Heart left ventricle (tissue), 16 donors: ENCODE measurements around the gene MYBPH. TPM values are rescaled to one million over a fixed set of nuclear protein-coding genes. Genes with fewer than 3 reads are reported as not detected.

Source experiments
- ATAC-seq, 4 donors: fragments of 200-7000 bp; cut with Tn5 transposase; one replicate each; pipeline ENCODE4 v1.9.1; 2020 to 2022; ENCODE audit warnings: moderate library complexity in 4 of 4, mild to moderate bottlenecking in 3 of 4, moderate number of reproducible peaks in 1 of 4
- DNase-seq, 5 donors: peaks; one replicate each; pipeline ENCODE4 v3.0.0-alpha.2; 2020
- H3K27ac ChIP-seq, 12 donors: fragments of 200-600 bp; sonication (generic) in 4 of 12; one replicate each; pipeline versions ENCODE4 v1.5.0 to v1.8.0; 2016 to 2022; ENCODE audit warnings: mild to moderate bottlenecking in 2 of 12
- H3K27me3 ChIP-seq, 9 donors: fragments of 200-600 bp; sonication (generic) in 2 of 9; one replicate each; pipeline versions ENCODE4 v1.5.1 to v1.8.0; 2016 to 2022; ENCODE audit warnings: mild to moderate bottlenecking in 3 of 9
- H3K36me3 ChIP-seq, 9 donors: fragments of 200-600 bp; sonication (generic) in 2 of 9; one replicate each; pipeline versions ENCODE4 v1.5.0 to v1.8.0; 2018 to 2022; ENCODE audit warnings: mild to moderate bottlenecking in 2 of 9
- H3K4me1 ChIP-seq, 12 donors: fragments of 200-600 bp; sonication (generic) in 4 of 12; one replicate each; pipeline versions ENCODE4 v1.5.0 to v1.8.0; 2016 to 2022; ENCODE audit warnings: mild to moderate bottlenecking in 3 of 12
- H3K4me3 ChIP-seq, 12 donors: fragments of 200-600 bp; sonication (generic) in 4 of 12; one replicate each; pipeline versions ENCODE4 v1.5.0 to v1.8.0; 2017 to 2022; ENCODE audit warnings: mild to moderate bottlenecking in 9 of 12, moderate library complexity in 4 of 12
- H3K9me3 ChIP-seq, 12 donors: fragments of 200-600 bp; sonication (generic) in 4 of 12; one replicate each; pipeline versions ENCODE4 v1.5.0 to v1.8.0; 2016 to 2022; ENCODE audit warnings: mild to moderate bottlenecking in 1 of 12
- POLR2A ChIP-seq, 2 donors: fragments of 450-650 bp; IDR thresholded peaks; one replicate each; pipeline ENCODE4 v1.6.1; 2017; ENCODE audit warnings: antibody characterized with exemption in 2 of 2, mild to moderate bottlenecking in 2 of 2, moderate library complexity in 2 of 2
- WGBS, 4 donors: extraction: QIAGEN DNeasy Blood & Tissue Kit in 2 of 4; methylation state at CpG; one replicate each; pipeline versions ENCODE4 v1.1.5 to v1.1.7; 2013 to 2018; 5-methylcytosine and 5-hydroxymethylcytosine counted together
- intact Hi-C, 10 donors: fragments of 100-400 bp; cut with DNase I; formaldehyde crosslinking; loops; one replicate each; pipeline versions ENCODE4 v1.11.1 to v1.14.2; 2022
- polyA plus RNA-seq, 2 donors: library from polyadenylated mRNA; stranded (reverse); fragments of 200-250 nt; gene quantifications; one replicate each; pipeline ENCODE4 v1.2.3, GENCODE V29; 2013
- total RNA-seq, 9 donors: library from RNA; depleted of rRNA in 2 of 9; stranded (reverse); fragments of >200 nt in 2 of 9; fragmentation: NEBNext Ultra II Directional in 3 of 9; extraction: Animal tissue kit (Norgen Biotek cat#: 25700) in 3 of 9; gene quantifications; one replicate each; pipeline versions ENCODE4 v1.1.0 to v1.2.4, GENCODE V29; 2016 to 2023
- TF ChIP-seq, protein P1 (sequence below), 12 donors: fragments of 200-600 bp; sonication (generic) in 4 of 12; IDR thresholded peaks; one replicate each; pipeline versions ENCODE4 v1.5.0 to v1.8.0; 2018 to 2022; ENCODE audit warnings: antibody characterized with exemption in 12 of 12, mild to moderate bottlenecking in 5 of 12
- donor health status: ischemic (EF 13 %, LVEDD 7.1; RV severe dilation, severe dysfunction).
- donor health status: healthy with polysubstance abuse.
- donor health status: DM: no; HTN: yes; CAD: no.
- donor health status: DM: no; HTN: no; CAD: no.
- donor health status: ischemic (EF 25% LVEDD 6.9; RV normal size, moderate dysfunction).
- donor health status: ischemic (EF 25% LVEDD 5.7; RV mildly dilated, moderate dysfunction).
- donor health status: healthy.
- donor health status: DM: yes; HTN: yes; CAD: no.
- donor health status: ischemic (EF 35%, LVEDD 5.7; RV mildly dilated, moderate dysfunction).
- donor health status: nonischemic (EF 11% LVEDD 7.7; RV severe dilation, severe dysfunction).
- donor health status: DM: yes; HTN: yes; CAD: no.
- donor health status: PGD.
- donor health status: ischemic (EF 29% LVEDD 5.4; RV normal size, mild dysfunction).
- donor health status: nonischemic (EF 23%, LVEDD 6.1; RV moderate dilation, normal function).

MYBPH gene
- total and polyA plus RNA-seq, 11 donors: 0.32 TPM; not detected in 10

DNA sequence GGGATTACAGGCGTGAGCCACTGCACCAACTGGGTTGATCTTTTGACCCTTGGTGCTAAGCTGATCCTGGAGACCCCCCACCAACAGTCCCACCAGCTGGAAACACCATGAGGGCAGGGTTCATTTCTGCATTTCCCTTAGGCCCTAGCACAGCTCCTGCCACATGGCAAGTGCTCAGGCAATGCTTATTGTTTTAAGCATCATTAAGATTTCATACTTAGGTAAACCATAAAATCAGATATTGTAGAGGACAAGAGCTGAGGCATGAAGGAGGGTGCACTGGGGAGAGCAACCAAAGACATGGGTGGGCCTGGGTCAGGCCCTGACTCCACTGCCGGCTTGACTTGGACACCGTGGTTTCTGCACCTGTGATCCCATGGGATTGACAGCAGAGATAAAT, 36.2 kb upstream of the MYBPH start:
- TF ChIP-seq, protein P1, sequence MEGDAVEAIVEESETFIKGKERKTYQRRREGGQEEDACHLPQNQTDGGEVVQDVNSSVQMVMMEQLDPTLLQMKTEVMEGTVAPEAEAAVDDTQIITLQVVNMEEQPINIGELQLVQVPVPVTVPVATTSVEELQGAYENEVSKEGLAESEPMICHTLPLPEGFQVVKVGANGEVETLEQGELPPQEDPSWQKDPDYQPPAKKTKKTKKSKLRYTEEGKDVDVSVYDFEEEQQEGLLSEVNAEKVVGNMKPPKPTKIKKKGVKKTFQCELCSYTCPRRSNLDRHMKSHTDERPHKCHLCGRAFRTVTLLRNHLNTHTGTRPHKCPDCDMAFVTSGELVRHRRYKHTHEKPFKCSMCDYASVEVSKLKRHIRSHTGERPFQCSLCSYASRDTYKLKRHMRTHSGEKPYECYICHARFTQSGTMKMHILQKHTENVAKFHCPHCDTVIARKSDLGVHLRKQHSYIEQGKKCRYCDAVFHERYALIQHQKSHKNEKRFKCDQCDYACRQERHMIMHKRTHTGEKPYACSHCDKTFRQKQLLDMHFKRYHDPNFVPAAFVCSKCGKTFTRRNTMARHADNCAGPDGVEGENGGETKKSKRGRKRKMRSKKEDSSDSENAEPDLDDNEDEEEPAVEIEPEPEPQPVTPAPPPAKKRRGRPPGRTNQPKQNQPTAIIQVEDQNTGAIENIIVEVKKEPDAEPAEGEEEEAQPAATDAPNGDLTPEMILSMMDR (IDR thresholded peaks at IDR 0.05): no peak
- TF ChIP-seq POLR2A (IDR thresholded peaks at IDR 0.05): no peak
- intact Hi-C loops: no loop called here
- WGBS, 4 donors: 92 to 95% (median 93%) methylated on average over 3 of the region's 3 CpGs
- Histone ChIP-seq H3K9me3 (no peaks in the 10 kb centered on the region), H3K27me3 (peaks cover 0 to 6% (median 0%) of the 10 kb centered on the region in 9 donors), H3K4me3 (no peak overlapping the region), H3K27ac (no peak overlapping the region), H3K36me3 (no peaks in the 10 kb centered on the region), H3K4me1 (peaks cover 0 to 4% (median 0%) of the 10 kb centered on the region in 12 donors)
- no peak for ATAC-seq
- DNase-seq: no peak

DNA sequence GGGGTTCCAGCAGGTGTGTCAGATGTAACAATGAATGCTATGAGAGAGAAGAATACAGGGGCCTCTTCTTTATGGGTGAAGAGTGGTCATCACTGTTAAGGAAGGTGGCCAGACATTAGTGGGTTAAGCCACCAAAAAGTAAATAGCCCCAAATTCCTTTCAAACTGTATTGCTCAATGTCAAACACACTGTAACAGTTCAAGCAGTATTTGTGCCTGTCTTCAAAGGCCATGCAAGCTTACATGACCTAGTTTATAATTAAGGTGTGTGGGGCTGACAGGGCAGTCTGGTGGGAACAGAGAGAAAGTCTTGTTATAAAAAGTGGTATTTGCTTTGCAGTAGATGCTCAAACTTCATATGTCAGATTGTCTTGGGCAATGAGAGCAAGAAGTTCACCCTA, 35.4 kb upstream of the MYBPH start:
- intact Hi-C loops: no loop called here
- Histone ChIP-seq H3K4me1 (no peaks in the 10 kb centered on the region), H3K9me3 (no peaks in the 10 kb centered on the region), H3K27ac (no peak overlapping the region), H3K27me3 (no peaks in the 10 kb centered on the region), H3K4me3 (no peak overlapping the region), H3K36me3 (no peaks in the 10 kb centered on the region)
- ATAC-seq (no peak), DNase-seq (no peak)
- no peak for TF ChIP-seq POLR2A (IDR thresholded peaks at IDR 0.05)
- TF ChIP-seq, protein P1 (IDR thresholded peaks at IDR 0.05): no peak

DNA sequence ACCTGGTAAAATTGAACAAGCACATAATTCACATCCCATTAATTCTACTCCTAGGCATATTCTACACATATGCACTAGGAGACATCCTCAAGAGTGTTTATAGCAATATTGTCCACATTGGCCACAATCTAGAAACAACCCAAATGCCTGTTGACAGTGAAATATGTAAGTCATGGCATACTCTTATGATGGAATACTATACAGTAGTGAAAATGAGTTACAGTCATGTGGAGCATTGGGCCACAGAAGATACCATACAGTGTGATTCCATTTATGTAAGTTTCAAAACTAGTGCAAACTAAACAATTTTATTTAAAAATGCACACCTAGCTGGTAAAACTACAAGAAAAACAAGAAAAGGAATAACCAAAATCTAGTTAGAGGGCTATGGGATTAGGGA, 34.7 kb upstream of the MYBPH start:
- Histone ChIP-seq H3K36me3 (no peaks in the 10 kb centered on the region), H3K27me3 (no peaks in the 10 kb centered on the region), H3K27ac (no peak overlapping the region), H3K4me1 (no peaks in the 10 kb centered on the region), H3K4me3 (no peak overlapping the region), H3K9me3 (no peaks in the 10 kb centered on the region)
- intact Hi-C loops: no loop called here
- ATAC-seq (no peak), DNase-seq (no peak)
- TF ChIP-seq POLR2A (IDR thresholded peaks at IDR 0.05): no peak
- TF ChIP-seq, protein P1 (IDR thresholded peaks at IDR 0.05): no peak

DNA sequence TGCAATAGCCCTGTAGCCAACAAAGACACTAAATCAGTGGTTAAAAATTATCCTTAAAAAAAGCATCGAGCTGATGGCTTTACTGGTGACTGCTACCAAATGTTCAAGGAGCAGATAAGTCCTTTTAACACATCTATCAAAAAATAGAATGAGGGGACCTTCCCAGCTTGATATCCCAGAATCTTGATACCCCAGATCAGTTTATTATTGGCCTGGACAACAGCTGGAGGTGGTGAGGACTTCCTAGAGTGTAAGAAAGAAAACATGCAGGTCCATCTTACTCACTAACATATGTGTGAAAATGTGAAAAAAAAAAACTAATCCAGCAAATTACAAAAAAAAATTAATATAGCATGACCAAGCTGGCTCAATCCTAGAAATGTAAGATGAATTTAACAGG, 32.6 kb upstream of the MYBPH start:
- WGBS, 4 donors: 64 to 88% (median 70%) methylated on average over 1 of the region's 1 CpG
- TF ChIP-seq, protein P1 (IDR thresholded peaks at IDR 0.05): no peak
- no peak for TF ChIP-seq POLR2A (IDR thresholded peaks at IDR 0.05)
- ATAC-seq (no peak), DNase-seq (no peak)
- Histone ChIP-seq H3K4me1 (peaks cover 0 to 1% (median 0%) of the 10 kb centered on the region in 12 donors), H3K4me3 (no peak overlapping the region), H3K27ac (no peak overlapping the region), H3K27me3 (no peaks in the 10 kb centered on the region), H3K36me3 (no peaks in the 10 kb centered on the region), H3K9me3 (no peaks in the 10 kb centered on the region)
- intact Hi-C loops: no loop called here
